Spleen (tissue), 11 donors: Measurements from ENCODE around the gene MAP4K2. TPM values are rescaled to one million over a fixed set of nuclear protein-coding genes. Genes with fewer than 3 reads are reported as not detected.

ENCODE experiments used
- DNase-seq: peaks from one replicate; pipeline ENCODE4 v3.0.0-alpha.2; 2020
- H3K27ac ChIP-seq, 8 donors: fragments of 200-600 bp; sonication (generic) in 7 of 8; 1 replicate in 4 of 8; 2 replicates in 4 of 8; pipeline versions ENCODE4 v1.5.0 to v1.8.0; 2016 to 2021; ENCODE audit warnings: inconsistent platforms in 4 of 8, mild to moderate bottlenecking in 4 of 8, moderate library complexity in 1 of 8
- H3K27me3 ChIP-seq, 7 donors: fragments of 200-600 bp; sonication (generic) in 6 of 7; replicated peaks in 1 of 7; 1 replicate in 4 of 7; 2 replicates in 3 of 7; pipeline versions ENCODE4 v1.5.0 to v1.8.0; 2016 to 2021; ENCODE audit warnings: inconsistent platforms in 3 of 7, mild to moderate bottlenecking in 1 of 7
- H3K36me3 ChIP-seq, 6 donors: fragments of 200-600 bp; sonication (generic) in 5 of 6; 1 replicate in 4 of 6; 2 replicates in 2 of 6; pipeline versions ENCODE4 v1.5.0 to v1.8.0; 2016 to 2021; ENCODE audit warnings: inconsistent platforms in 2 of 6
- H3K4me1 ChIP-seq, 6 donors: fragments of 200-600 bp; sonication (generic) in 5 of 6; 1 replicate in 3 of 6; 2 replicates in 3 of 6; pipeline versions ENCODE4 v1.5.0 to v1.8.0; 2016 to 2021; ENCODE audit warnings: inconsistent platforms in 3 of 6
- H3K4me3 ChIP-seq, 8 donors: fragments of 200-600 bp; sonication (generic) in 7 of 8; 1 replicate in 4 of 8; 2 replicates in 4 of 8; pipeline versions ENCODE4 v1.5.0 to v1.8.0; 2016 to 2021; ENCODE audit warnings: inconsistent platforms in 4 of 8, mild to moderate bottlenecking in 4 of 8, moderate library complexity in 2 of 8
- H3K9me3 ChIP-seq, 8 donors: fragments of 200-600 bp; sonication (generic) in 7 of 8; 1 replicate in 4 of 8; 2 replicates in 4 of 8; pipeline versions ENCODE4 v1.5.0 to v1.8.0; 2016 to 2021; ENCODE audit warnings: inconsistent platforms in 4 of 8
- POLR2A ChIP-seq, 3 donors: fragments of 450-650 bp; IDR thresholded peaks; one replicate each; pipeline ENCODE4 v1.5.1; 2017; ENCODE audit warnings: antibody characterized with exemption in 3 of 3, mild to moderate bottlenecking in 1 of 3
- POLR2AphosphoS5 ChIP-seq, 3 donors: sonication (generic); formaldehyde crosslinking; IDR thresholded peaks; one replicate each; pipeline ENCODE4 v1.5.1; 2017; ENCODE audit warnings: antibody characterized with exemption in 3 of 3
- WGBS, 5 donors: extraction: QIAGEN DNeasy Blood & Tissue Kit in 3 of 5; methylation state at CpG; one replicate each; pipeline versions ENCODE4 v1.1.5 to v1.1.7; 2013 to 2018; 5-methylcytosine and 5-hydroxymethylcytosine counted together
- intact Hi-C: fragments of 100-400 bp; cut with DNase I; formaldehyde crosslinking; loops from one replicate; pipeline ENCODE4 v1.15.0; 2023; ENCODE audit warnings: low total_unique reads
- polyA plus RNA-seq, 3 donors: library from polyadenylated mRNA; stranded (reverse); fragments of 200-250 nt; gene quantifications; one replicate each; pipeline ENCODE4 v1.2.1, GENCODE V29; 2013
- total RNA-seq, 7 donors: library from RNA; depleted of rRNA in 3 of 7; stranded (reverse); fragments of >200 nt in 3 of 7; fragmentation: NEBNext Ultra II Directional in 4 of 7; extraction: Animal tissue kit (Norgen Biotek cat#: 25700) in 4 of 7; gene quantifications; one replicate each; pipeline versions ENCODE4 v1.1.0 to v1.2.1, GENCODE V29; 2016 to 2021
- TF ChIP-seq, protein P1 (sequence below), 11 experiments: fragments of 200-600 bp in 7 of 11; fragments of 450-650 bp in 4 of 11; sonication (generic) in 4 of 11; IDR thresholded peaks in 8 of 11; conservative IDR thresholded peaks in 3 of 11; 1 replicate in 7 of 11; 2 replicates in 4 of 11; pipeline versions ENCODE4 v1.4.0 to v1.8.0; 2016 to 2021; ENCODE audit warnings: antibody characterized with exemption in 11 of 11, inconsistent platforms in 4 of 11, mild to moderate bottlenecking in 1 of 11
- donor health status: healthy with polysubstance abuse.
- donor health status: DM: no; HTN: no; CAD: no; lungs with moderate emphysema.
- donor health status: DM: no; HTN: no; CAD: no.
- donor health status: Bipolar disorder and iron deficiency.
- donor health status: healthy.
- donor health status: DM: no; HTN: no; CAD: no.
- donor health status: DM: yes; HTN: yes; CAD: no.

Gene MAP4K2
- total and polyA plus RNA-seq, 10 donors, result 40.8 to 106 (median 60.6) TPM

GRCh38 chr11:64786308-64786707, 16.7 kb downstream of the MAP4K2 start:
- intact Hi-C loops, result loop anchor here (10.0 kb wide), 1 partner anchor 58 kb away; the partner anchor contains the start of gene CDC42BPG
- Histone ChIP-seq H3K9me3 (no peaks in the 10 kb centered on the region), H3K27ac (no peak overlapping the region), H3K27me3 (no peaks in the 10 kb centered on the region), H3K4me1 (peaks cover 0 to 37% (median 15%) of the 10 kb centered on the region in 6 donors), H3K4me3 (no peak overlapping the region), H3K36me3 (peaks cover 0 to 41% (median 29%) of the 10 kb centered on the region in 6 donors)
- TF ChIP-seq POLR2AphosphoS5 (IDR thresholded peaks at IDR 0.05) (peak in 2 of 3 donors; percentile 41 to 47), POLR2A (IDR thresholded peaks at IDR 0.05) (no peak)
- TF ChIP-seq, protein P1, sequence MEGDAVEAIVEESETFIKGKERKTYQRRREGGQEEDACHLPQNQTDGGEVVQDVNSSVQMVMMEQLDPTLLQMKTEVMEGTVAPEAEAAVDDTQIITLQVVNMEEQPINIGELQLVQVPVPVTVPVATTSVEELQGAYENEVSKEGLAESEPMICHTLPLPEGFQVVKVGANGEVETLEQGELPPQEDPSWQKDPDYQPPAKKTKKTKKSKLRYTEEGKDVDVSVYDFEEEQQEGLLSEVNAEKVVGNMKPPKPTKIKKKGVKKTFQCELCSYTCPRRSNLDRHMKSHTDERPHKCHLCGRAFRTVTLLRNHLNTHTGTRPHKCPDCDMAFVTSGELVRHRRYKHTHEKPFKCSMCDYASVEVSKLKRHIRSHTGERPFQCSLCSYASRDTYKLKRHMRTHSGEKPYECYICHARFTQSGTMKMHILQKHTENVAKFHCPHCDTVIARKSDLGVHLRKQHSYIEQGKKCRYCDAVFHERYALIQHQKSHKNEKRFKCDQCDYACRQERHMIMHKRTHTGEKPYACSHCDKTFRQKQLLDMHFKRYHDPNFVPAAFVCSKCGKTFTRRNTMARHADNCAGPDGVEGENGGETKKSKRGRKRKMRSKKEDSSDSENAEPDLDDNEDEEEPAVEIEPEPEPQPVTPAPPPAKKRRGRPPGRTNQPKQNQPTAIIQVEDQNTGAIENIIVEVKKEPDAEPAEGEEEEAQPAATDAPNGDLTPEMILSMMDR (IDR thresholded peaks at IDR 0.05 in 8 of 11, conservative IDR thresholded peaks at IDR 0.05 in 3 of 11), result no peak
- peak; percentile 68 for DNase-seq
- 90 to 94% (median 92%) methylated on average over 9 to 10 of the region's 10 CpGs for WGBS, 5 donors

GRCh38 chr11:64784813-64785581, 18.0 kb downstream of the MAP4K2 start:
- Histone ChIP-seq H3K9me3 (no peaks in the 10 kb centered on the region), H3K4me3 (no peak overlapping the region), H3K36me3 (peaks cover 0 to 28% (median 17%) of the 10 kb centered on the region in 6 donors), H3K4me1 (peaks cover 2 to 49% (median 24%) of the 10 kb centered on the region in 6 donors), H3K27ac (no peak overlapping the region), H3K27me3 (no peaks in the 10 kb centered on the region)
- 87 to 92% (median 91%) methylated on average over 12 of the region's 12 CpGs for WGBS, 5 donors
- TF ChIP-seq POLR2AphosphoS5 (IDR thresholded peaks at IDR 0.05), result peak in 1 of 3 donors; percentile 10
- no peak for TF ChIP-seq POLR2A (IDR thresholded peaks at IDR 0.05)
- TF ChIP-seq, protein P1 (IDR thresholded peaks at IDR 0.05 in 8 of 11, conservative IDR thresholded peaks at IDR 0.05 in 3 of 11), result no peak
- intact Hi-C loops, result loop anchor here (10.0 kb wide), 1 partner anchor 60 kb away; the partner anchor contains the start of gene CDC42BPG
- DNase-seq, result no peak

DNA sequence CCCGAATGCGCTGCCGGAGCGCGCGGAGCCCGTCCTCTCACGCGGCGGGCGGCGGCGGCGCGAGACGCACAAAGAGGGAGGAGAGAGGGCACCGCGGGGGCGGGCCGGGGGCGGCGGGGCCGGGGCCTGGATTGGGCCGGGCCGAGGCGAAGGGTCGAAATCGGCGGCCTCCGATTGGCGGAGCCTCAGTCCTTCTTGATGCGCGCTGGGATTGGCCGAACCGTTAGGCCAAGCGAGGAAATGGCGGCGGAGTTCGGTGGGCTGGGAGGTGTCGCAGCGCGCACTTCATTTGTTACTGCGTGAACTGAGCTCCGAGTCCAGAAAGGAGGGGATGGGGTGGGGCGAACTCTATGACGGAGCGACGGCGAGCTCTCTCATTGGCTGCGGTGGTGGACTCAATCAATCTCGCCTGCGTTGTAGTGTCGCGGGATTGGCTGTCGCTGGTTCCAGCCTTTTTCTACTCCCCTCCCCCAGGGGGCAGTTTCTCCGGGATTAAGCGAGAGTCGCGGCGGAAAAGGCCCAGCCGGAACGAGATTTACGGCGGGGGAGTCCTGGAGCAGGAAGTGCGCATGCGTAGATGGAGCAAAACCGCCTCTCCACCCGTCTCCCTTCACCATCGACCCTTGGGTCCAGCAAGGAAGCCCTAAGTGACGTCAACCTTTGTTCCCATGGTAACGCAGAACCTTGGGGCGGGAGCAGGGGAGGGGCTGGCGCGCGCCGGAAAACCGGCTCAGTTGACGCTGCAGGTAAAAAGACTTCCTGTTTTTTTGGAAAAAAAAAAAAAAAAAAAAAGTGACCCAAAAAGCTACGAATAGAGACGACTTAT, 24.3 kb downstream of the MAP4K2 start, which contains the start of gene SF1:
Gene SF1, minus strand, starts transcription at position 70 of the 826 bp plus-strand sequence. CDS start 150 bp downstream, outside the sequence.
- WGBS, 5 donors, result 0 to 1% (median 0%) methylated on average over 43 to 80 of the region's 80 CpGs
- Histone ChIP-seq H3K4me1 (peaks cover 45 to 76% (median 55%) of the 10 kb centered on the region in 6 donors), H3K36me3 (peaks cover 4 to 38% (median 29%) of the 10 kb centered on the region in 6 donors), H3K9me3 (no peaks in the 10 kb centered on the region), H3K27me3 (no peaks in the 10 kb centered on the region), H3K4me3 (peak within 1 kb of the TSS; percentile 77 to 94 (median 84)), H3K27ac (peak within 1 kb of the TSS; percentile 98 to 100 (median 100))
- intact Hi-C loops, result no loop called here
- TF ChIP-seq, protein P1 (IDR thresholded peaks at IDR 0.05 in 8 of 11, conservative IDR thresholded peaks at IDR 0.05 in 3 of 11), result peak in 8 of 11 experiments; percentile 10 to 58 (median 43)
- TF ChIP-seq POLR2AphosphoS5 (IDR thresholded peaks at IDR 0.05), result peak; percentile 98 to 100 (median 99)
- peak in 2 of 3 donors; percentile 56 to 97 for TF ChIP-seq POLR2A (IDR thresholded peaks at IDR 0.05)
- peak; percentile 99 for DNase-seq
